GM18511 (cell line): ENCODE results near the gene KRT79.

Source experiments
- ATAC-seq: cut with Tn5 transposase; IDR thresholded peaks from one replicate; pipeline ENCODE4 v1.9.1; 2021; ENCODE audit warnings: mild to moderate bottlenecking, moderate library complexity; ENCODE audit not compliant: unreplicated experiment

Gene KRT79

GRCh38 chr12:52820521-52820920 is 13.6 kb downstream of the KRT79 start:
- no peak for ATAC-seq

- ATAC-seq, result no peak
These were observed 14.2 kb downstream of the KRT79 start for GRCh38 chr12:52819731-52820510.

GRCh38 chr12:52818887-52819420 is 15.2 kb downstream of the KRT79 start:
- no peak for ATAC-seq

- no peak for ATAC-seq
These were observed 15.7 kb downstream of the KRT79 start for GRCh38 chr12:52818388-52818787.

GRCh38 chr12:52817699-52818238 is 16.3 kb downstream of the KRT79 start:
- ATAC-seq, result no peak

GRCh38 chr12:52817003-52817698 is 17.0 kb downstream of the KRT79 start:
- no peak for ATAC-seq

- no peak for ATAC-seq
These were observed 18.2 kb downstream of the KRT79 start for GRCh38 chr12:52815676-52816588.

- no peak for ATAC-seq
These were observed 18.9 kb downstream of the KRT79 start for GRCh38 chr12:52815161-52815560.

GRCh38 chr12:52814710-52815155 is 19.4 kb downstream of the KRT79 start:
- ATAC-seq, result no peak

- ATAC-seq, result no peak
These were observed 20.0 kb downstream of the KRT79 start, which contains the start of gene KRT4 for GRCh38 chr12:52813885-52814709. Gene KRT4 (minus strand): TSS chr12:52814116. CDS start chr12:52814058, 58 bp downstream.

GRCh38 chr12:52813203-52813819 is 20.8 kb downstream of the KRT79 start:
- no peak for ATAC-seq

- ATAC-seq, result no peak
These were observed 21.4 kb downstream of the KRT79 start for GRCh38 chr12:52812749-52813148.

- no peak for ATAC-seq
These were observed 22.1 kb downstream of the KRT79 start for GRCh38 chr12:52812073-52812400.

- no peak for ATAC-seq
These were observed 22.7 kb downstream of the KRT79 start for GRCh38 chr12:52811191-52812072.

GRCh38 chr12:52810554-52810953 is 23.6 kb downstream of the KRT79 start:
- no peak for ATAC-seq

- ATAC-seq, result no peak
These were observed 24.9 kb downstream of the KRT79 start for GRCh38 chr12:52809166-52809565.

GRCh38 chr12:52808573-52809160 is 25.4 kb downstream of the KRT79 start:
- ATAC-seq, result no peak
